ENCODE measurements around the gene MAST2. TPM values are rescaled to one million over a fixed set of nuclear protein-coding genes. Genes with fewer than 3 reads are reported as not detected.
"Not testable (repeated sequence)": the region's sequence is repeated elsewhere in the genome, so short reads cannot be mapped to it uniquely, and the experiment has no call there.

Gene MAST2
- total RNA-seq, 1 donor from 2014 or later, result 55.0 TPM

DNA sequence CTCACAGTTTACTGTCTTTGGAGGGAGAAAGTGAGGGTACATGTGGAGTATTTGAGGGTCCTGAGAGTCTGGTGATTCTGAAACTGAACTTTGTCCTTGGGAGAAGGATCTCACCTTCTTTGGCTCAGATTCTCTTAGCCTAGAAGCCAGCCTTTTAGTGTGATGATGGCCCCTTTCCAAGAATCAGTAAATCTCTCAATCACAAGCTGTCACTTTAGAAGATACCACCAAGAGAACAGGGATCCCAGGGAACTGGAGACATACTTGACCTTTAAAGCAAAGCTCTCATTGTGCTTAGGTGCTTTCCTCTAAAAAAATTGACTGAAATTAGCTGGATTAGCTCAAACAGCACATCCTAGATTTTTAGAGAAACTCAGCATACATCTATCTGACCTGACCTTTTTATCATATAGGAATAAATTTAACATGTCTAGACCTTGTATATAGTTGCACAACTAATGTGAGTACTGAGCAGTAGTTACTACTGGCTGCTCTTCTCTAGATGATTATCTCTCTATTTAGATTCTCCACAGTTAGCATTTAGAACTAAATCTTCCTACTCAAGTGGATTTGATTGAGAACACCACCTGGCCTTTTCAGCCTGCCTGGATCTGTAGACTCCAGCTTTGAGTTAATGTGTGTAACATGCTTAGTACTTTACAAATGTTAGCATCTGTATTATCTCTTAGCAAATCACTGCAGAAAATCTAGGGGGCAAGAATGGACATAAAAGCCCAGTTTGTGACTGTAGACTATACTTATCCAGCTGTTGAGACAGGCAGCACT is 157.7 kb downstream of the MAST2 start:
- intact Hi-C loops (cut with DNase I), result no loop called here
- ATAC-seq (no peak), DNase-seq (ENCODE audit: low spot score) (no peak)

DNA sequence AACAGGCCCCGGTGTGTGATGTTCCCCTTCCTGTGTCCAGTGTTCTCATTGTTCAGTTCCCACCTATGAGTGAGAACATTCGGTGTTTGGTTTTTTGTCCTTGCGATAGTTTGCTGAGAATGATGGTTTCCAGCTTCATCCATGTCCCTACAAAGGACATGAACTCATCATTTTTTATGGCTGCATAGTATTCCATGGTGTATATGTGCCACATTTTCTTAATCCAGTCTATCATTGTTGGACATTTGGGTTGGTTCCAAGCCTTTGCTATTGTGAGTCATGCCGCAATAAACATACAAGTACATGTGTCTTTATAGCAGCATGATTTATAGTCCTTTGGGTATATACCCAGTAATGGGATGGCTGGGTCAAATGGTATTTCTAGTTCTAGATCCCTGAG is 158.5 kb downstream of the MAST2 start:
- DNase-seq (ENCODE audit: low spot score); ATAC-seq; intact Hi-C loops (cut with DNase I): not testable (repeated sequence)

DNA sequence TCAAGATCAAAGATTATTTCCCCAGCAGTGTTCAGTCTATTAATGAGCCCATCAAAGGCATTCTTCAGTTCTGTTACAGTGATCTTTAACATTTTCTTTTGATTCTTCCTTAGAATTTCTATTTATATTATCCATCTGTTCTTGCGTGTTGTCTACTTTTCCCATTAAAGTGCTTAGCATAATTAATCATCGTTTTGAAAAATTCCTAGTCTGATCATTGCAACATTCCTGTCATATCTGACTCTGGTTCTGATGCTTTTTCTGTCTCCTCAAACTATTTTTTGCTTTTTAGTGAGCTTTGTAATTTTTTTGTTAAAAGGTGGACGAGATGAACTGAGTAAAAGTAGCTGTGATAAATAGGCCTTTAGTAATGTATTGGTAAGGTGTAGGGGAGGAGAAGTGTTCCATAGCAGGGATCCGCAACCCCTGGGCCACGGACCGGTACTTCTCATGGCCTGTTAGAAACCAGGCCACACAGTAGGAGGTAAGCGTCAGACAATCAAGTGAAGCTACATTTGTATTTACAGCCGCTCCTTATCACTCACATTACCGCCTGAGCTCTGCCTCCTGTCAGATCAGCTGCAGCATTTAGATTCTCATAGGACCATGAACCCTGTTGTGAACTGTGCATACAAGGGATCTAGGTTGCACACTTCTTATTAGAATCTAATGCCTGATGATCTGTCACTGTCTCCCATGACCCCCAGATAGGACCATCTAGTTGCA is 165.7 kb downstream of the MAST2 start:
- DNase-seq (ENCODE audit: low spot score), result no peak
- intact Hi-C loops (cut with DNase I), result no loop called here
- no peak for ATAC-seq

DNA sequence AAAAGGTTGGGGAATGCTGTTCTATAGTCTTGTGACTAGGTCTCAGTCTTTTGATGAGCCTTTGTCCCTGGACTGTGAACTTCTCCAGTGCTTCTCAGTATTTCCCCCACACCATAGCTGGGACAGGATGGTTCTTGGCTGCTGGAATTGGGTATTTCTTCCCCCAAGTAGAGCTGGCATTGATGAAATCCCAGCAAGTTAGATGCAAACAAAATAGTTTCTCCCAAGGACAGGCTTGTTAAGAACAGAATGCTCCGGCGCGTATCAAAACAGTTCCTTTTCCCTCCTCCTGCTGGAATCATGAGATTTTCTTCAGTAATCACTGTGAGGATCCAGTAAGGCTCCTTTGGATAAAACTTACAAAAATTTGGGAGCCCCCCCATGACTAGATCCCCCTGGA is 166.5 kb downstream of the MAST2 start:
- no peak for DNase-seq (ENCODE audit: low spot score)
- intact Hi-C loops (cut with DNase I), result no loop called here
- no peak for ATAC-seq

DNA sequence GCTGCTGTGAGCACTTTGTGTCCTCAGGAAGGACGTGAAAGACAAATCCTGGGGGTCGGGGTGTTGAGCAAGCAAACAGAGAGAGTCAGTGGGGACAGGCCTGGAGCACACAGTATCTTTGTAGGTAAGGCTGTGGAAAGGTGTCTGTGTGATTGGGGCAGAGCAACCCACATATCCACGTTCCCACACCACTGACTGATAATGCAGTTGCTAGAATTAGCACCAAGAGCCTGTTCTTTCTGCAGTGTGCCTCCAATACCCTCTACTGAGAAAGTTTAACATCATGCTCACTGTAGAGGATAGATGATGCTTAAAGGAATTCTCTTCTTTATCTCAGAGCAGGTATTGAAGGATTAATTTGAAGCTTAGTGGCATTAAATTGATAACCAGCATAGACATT is 167.9 kb downstream of the MAST2 start:
- ATAC-seq (no peak), DNase-seq (ENCODE audit: low spot score) (no peak)
- intact Hi-C loops (cut with DNase I), result no loop called here

DNA sequence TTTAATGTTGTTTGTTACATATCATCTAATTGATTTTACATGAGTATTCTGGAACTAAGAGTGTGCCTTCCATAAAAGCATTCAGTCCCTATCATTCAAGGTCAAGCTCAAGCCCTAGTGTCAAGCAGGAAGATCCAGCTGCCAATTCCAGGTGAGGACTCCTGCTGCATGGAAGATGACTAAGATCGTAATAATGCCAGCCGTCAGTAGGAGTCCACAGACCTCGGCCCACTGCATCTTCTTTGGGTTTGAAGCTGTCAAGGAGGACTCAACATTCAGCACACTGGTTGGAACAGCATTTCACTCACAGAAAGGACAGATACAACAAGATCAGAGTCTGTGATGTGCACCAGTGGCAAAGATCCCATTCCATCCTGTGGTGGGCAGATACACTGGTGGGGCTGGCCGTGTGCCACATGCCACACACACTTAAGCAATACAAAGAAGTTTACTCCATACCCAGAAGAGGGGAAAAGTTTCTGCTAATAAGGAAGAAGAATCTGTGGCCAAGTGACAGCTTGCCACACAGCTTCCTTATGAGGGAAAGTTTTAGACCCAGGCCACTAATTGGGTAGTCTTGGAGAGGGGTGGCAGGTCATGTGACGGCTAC is 168.6 kb downstream of the MAST2 start:
- intact Hi-C loops (cut with DNase I), result no loop called here
- ATAC-seq, result no peak

DNA sequence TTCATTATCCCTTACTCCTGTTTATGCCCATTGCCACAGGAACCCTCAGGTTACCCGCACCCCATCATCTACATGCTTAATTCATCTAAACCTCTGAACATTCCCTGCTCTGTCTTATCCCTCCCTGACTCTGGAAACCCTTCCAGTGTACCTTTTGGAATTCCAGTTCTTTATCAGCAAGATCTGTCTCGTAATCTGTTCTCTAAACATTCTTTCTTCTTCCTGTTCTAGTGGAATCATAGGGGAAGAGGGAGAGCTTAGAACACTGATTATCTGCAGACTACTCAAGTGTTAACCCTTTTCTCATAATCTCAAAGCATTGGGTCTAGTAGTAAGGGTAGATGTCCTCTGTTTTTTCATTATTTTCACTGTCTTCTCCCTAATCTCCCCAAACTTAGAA is 169.2 kb downstream of the MAST2 start:
- no peak for DNase-seq (ENCODE audit: low spot score)
- no peak for ATAC-seq
- intact Hi-C loops (cut with DNase I), result no loop called here

More for the DNA sequence above, 168.6 kb downstream of the MAST2 start:
- no peak for DNase-seq (ENCODE audit: low spot score)

DNA sequence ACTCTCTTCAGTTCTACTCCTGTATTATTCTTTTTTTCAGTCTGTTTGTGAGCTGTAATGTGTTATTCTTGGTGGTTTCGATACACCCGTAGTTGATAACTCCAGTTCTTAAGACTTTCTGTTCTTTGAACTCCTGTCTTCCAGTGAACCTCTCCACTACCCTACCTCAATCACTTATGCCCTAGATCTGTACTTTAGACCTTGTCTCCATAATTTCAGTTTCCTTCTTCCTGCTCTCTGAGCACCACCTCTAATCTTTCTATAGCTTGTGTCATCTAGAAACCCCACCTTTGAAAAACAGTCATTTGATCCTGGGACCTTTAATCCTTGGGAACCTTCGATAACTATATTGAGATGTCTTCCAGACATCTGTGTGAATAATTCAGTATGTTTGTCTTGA is 169.7 kb downstream of the MAST2 start:
- ATAC-seq (no peak), DNase-seq (ENCODE audit: low spot score) (no peak)
- intact Hi-C loops (cut with DNase I), result no loop called here

DNA sequence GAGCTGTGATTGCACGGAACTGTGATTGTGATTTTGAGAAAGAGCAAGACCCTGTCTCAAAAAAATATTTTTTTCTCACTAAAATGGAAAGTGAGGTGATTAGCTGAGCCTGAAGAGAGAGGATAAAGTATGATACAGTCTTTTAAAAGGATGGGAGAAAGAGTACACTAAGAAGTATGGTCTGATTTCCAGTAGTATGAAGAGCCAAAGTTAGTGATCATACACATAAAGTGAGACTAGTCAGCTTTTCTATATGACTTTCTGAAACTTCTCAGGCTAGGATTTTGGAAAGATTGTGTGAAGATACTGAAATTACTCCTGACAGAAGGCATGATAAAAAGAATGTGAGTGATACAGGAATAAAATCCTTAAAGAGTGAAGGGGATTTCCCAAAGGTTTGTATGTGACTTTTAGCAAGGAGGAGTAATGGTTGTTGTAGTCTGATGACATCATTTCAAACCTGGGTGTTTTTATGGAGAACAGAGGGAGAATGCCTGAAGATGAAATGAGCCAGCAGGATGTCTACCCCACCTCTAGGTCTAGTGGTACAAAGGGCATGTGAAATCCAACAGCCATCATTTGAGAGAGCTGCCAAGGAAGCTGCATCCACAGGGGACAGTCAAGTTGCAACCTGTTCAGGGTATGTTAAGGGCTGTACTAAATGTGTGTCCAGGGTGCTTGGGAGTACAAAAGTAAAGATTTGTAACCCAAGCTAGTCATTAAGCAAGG is 171.3 kb downstream of the MAST2 start:
- ATAC-seq (no peak), DNase-seq (ENCODE audit: low spot score) (no peak)
- intact Hi-C loops (cut with DNase I), result no loop called here

DNA sequence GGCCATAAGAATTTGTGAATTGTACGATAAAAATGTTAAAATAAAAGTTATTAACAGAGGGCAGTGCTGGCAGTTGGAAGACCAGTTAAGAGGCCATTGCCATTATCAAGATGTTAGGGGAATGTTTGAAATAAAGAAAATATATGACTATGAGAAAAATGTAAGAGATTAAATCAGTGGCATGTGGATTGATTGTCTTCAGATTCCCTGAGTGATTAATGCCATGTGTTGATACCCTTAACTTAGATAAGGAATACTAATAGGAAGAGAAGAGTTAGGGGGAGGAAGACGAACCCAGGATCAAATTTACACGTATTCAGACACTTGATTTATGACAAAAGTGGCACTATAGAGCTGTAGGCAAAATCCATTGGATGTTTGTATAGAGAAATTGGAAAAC is 173.2 kb downstream of the MAST2 start:
- ATAC-seq (no peak), DNase-seq (ENCODE audit: low spot score) (no peak)
- intact Hi-C loops (cut with DNase I), result no loop called here

DNA sequence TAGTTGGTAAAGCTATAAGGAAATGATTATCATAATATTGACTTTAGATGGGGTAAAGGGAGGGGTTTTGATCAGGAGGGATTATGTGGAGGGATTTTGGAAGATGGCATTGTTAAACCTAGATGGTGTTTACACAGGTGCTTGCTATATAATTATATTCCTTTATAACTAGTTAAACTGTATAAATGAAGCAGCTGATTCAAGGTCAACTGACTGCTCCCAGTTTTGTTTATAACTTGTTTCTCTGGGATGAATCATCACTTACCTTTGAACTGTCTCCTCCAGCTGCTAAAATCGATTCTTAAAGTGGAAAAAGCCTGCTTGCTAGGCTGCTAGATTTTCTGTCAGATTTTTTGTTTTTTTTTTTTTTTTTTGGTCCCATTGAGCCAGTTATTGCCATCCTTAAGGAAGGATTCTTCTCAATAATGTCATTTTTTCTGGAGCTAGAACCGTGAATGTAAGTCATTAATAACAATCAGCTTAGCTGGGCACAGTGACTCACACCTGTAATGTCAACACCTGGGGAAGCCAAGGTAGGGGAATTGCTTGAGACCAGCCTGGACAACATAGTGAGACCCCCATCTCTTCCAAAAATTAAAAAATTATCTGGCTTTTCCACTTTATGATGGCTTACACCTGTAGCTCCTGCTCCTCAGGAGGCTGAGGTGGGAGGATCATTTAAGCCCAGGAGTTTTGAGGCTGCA is 175.8 kb downstream of the MAST2 start:
- DNase-seq (ENCODE audit: low spot score) (no peak), ATAC-seq (no peak)
- intact Hi-C loops (cut with DNase I), result no loop called here

DNA sequence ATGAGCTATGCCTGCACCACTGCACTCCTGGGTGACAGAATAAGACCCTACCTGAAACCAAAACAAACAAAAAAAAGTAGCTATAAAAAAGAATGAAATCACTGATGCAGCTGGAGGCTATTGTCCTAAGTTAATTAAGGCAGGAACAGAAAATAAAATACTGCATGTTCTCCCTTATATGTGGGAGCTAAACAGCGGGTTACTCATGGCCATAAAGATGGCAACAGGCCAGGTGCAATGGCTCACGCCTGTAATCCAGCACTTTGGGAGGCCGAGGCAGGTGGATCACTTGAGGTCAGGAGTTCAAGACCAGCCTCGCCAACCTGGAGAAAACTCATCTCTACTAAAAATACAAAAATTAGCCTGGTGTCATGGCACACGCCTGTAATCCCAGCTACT is 176.4 kb downstream of the MAST2 start:
- ATAC-seq (no peak), DNase-seq (ENCODE audit: low spot score) (no peak)
- intact Hi-C loops (cut with DNase I), result no loop called here

DNA sequence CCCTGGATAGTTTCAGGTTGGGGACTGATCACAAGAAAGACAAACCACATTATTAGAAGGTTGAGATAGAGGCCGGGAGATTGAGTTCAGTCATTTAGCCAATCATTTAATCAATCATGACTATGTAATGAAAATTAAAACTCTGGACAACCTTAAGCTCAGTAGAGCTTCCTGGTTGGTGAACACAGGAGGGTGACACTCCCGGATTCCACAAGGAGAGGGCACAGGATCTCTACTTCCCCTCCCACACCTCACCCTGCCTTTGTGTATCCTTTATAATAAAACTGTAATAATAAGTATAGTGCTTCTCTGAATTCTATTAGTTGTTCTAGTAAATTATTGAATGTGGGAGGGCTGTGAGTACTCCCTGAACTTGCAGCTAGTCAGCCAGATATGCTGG is 178.9 kb downstream of the MAST2 start:
- intact Hi-C loops (cut with DNase I), result no loop called here
- DNase-seq (ENCODE audit: low spot score) (no peak), ATAC-seq (no peak)

DNA sequence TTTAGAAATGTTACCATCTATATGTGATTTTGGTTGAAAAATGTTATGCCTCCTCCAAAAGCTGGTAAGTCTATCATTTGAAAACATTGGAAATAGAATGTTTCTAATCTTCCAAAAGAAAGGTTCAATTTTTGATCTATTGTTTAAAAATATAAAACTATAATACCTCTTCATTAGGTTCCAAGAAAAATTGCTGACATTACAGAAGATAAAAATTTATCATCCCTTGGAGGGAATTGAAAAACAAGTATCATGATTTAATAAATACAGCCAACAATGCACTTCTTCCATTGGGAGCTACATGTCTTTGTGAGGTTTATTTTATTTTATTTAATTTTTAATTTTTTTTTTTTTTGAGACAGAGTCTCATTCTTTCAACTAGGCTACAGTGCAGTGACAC is 180.6 kb downstream of the MAST2 start:
- DNase-seq (ENCODE audit: low spot score), result no peak
- intact Hi-C loops (cut with DNase I), result no loop called here
- no peak for ATAC-seq

DNA sequence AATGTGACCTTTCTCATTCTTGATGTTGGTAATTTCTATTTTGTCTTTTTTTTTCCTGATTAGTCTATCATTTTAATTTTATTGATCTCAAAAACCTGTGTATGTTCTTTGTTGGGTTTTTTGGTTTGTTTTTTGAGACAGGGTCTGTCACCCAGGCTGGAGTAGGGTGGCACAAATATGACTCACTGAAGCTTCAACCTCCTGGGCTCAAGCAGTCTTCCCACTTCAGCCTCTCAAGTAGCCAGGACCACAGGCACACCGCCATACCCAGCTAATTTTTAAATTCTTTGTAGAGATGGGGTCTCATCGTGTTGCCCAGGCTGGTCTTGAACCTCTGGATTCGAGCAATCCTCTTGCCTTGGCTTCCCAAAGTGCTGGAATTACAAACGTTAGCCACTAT is 183.8 kb downstream of the MAST2 start:
- intact Hi-C loops (cut with DNase I), result no loop called here
- no peak for ATAC-seq
- no peak for DNase-seq (ENCODE audit: low spot score)

DNA sequence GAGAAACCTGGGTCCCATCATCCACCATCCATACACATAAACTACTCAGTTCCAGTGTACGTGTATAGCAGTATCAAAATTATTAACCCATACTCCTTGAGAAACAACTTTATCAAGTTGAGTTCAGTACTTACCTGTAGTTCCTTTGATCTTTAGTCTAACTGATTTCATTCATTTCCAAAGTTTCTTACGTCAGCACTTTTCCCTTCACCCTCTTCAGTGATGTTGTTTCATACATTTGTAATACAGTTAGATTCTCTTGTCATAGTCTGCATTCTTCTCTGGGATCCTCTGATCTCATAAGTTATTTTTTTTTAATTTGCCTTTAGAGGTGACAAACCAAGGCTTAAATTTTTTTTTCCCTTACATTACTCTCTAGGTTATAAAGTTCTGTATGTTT is 185.8 kb downstream of the MAST2 start:
- ATAC-seq (no peak), DNase-seq (ENCODE audit: low spot score) (no peak)
- intact Hi-C loops (cut with DNase I), result no loop called here

DNA sequence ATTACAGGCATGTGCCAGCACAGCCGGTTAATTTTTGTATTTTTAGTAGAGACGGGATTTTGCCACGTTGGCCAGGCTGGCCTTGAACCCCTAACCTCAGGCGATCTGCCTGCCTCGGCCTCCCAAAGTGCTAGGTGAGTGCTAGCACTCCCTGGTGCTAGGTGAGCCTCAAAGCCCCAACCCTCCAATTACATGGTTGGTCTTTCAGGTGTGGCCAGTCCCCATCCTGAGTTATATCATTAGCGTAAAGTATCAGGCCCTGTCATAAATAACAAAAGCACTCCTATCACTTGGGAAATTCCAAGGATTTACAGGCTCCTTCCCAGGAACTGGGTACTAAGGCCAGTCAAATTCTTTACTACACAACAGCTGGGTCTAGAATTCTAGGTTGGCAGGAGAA is 191.0 kb downstream of the MAST2 start:
- DNase-seq (ENCODE audit: low spot score) (no peak), ATAC-seq (no peak)
- intact Hi-C loops (cut with DNase I), result no loop called here

DNA sequence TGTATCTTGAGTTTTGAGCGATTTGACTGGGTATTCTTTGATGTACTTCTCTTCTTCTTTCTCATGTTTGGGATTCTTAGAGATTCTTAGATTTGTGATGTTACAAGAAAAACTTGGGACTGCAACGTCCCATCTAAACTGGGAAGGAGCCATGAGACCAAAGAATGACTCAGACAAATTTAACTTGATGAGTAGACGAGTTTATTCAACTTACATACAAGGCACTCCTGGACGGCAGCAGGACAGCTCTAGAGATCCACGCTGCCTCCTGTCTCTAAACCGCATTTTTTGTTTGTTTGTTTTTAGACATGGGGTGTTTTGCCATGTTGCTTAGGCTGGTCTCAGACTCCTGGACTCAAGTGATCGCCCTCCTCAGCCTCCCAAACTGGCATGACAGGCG is 191.9 kb downstream of the MAST2 start:
- DNase-seq (ENCODE audit: low spot score) (no peak), ATAC-seq (no peak)
- intact Hi-C loops (cut with DNase I), result no loop called here

DNA sequence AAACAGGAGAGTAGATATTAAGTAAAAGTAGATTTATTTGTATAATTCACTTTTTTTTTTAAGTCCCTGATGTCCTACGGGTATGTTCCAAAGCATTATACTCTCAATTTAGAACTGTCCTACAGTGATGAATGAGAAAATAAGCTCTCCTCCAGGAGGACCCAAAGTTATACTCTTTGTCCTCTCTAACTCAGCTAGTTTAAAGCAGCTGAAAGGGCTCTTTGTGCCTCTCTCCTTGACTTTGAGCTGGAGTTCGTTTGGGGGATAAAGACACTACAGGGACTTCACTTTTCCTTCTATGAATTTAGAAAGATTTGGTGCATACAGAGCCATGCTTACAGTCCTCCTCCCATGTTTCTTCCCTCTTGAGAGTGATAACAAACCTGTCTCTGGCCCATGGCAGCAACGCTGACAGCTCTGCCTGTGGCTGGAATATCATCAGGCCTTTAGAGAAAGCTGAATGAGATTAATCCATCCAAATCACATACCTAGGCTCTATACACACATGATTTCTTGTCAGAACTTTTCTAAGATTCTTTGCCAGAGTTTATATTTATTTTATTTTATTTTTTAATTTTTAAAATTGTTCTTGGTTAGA is 194.7 kb downstream of the MAST2 start:
- ATAC-seq, result no peak
- no peak for DNase-seq (ENCODE audit: low spot score)
- intact Hi-C loops (cut with DNase I), result no loop called here

Measured in sciatic nerve (tissue), 2 donors.